NCI-H345 treated with DMSO at 0.1 percent for 48 hours (cell line): ENCODE results near the gene SSC4D.

Source experiments
- DNase-seq: peaks from one replicate; lab custom pipeline; 2025; ENCODE audit not compliant: unreplicated experiment; lab: John Stamatoyannopoulos, UW

The SSC4D gene

GRCh38 chr7:76356115-76356514, 53.4 kb downstream of the SSC4D start:
- no peak for DNase-seq

GRCh38 chr7:76354981-76355730, 54.3 kb downstream of the SSC4D start:
- no peak for DNase-seq

GRCh38 chr7:76354516-76354915, 55.0 kb downstream of the SSC4D start:
- no peak for DNase-seq

GRCh38 chr7:76353744-76354143, 55.8 kb downstream of the SSC4D start:
- DNase-seq, result no peak

GRCh38 chr7:76352193-76352592, 57.3 kb downstream of the SSC4D start:
- no peak for DNase-seq

- no peak for DNase-seq
Observed at GRCh38 chr7:76351372-76351771, 58.1 kb downstream of the SSC4D start.

GRCh38 chr7:76349313-76349885, 60.1 kb downstream of the SSC4D start:
- DNase-seq, result no peak

GRCh38 chr7:76347710-76348109, 61.8 kb downstream of the SSC4D start:
- no peak for DNase-seq

GRCh38 chr7:76346778-76347177, 62.7 kb downstream of the SSC4D start:
- no peak for DNase-seq

- DNase-seq, result no peak
Observed at GRCh38 chr7:76346097-76346496, 63.4 kb downstream of the SSC4D start.

- no peak for DNase-seq
Observed at GRCh38 chr7:76343931-76344321, 65.6 kb downstream of the SSC4D start.

GRCh38 chr7:76343294-76343930, 66.1 kb downstream of the SSC4D start:
- no peak for DNase-seq

- no peak for DNase-seq
Observed at GRCh38 chr7:76342222-76342621, 67.3 kb downstream of the SSC4D start.

GRCh38 chr7:76340617-76341131, 68.8 kb downstream of the SSC4D start:
- no peak for DNase-seq
